Stimulated activated CD4-positive, alpha-beta T cell treated with anti-CD3 and anti-CD28 coated beads, Interleukin-15, amount 100 ng/mL, for 1 hour (primary cell): Measurements from ENCODE around the gene CMSS1.

Experiments used
- DNase-seq, 2 donors: peaks; one replicate each; pipeline ENCODE4 v3.0.0-alpha.2; 2020; ENCODE audit warnings: low read depth in 1 of 2, low spot score in 1 of 2

CMSS1 gene

GRCh38 chr3:99851955-99852354 is 34.3 kb downstream of the CMSS1 start:
- DNase-seq, result no peak

- DNase-seq, result no peak
Measured at GRCh38 chr3:99852851-99853250, 35.2 kb downstream of the CMSS1 start.

GRCh38 chr3:99854756-99855298 is 37.2 kb downstream of the CMSS1 start:
- DNase-seq, result no peak

GRCh38 chr3:99855900-99856299 is 38.2 kb downstream of the CMSS1 start:
- no peak for DNase-seq

GRCh38 chr3:99856437-99857220 is 39.0 kb downstream of the CMSS1 start:
- DNase-seq, result no peak

- no peak for DNase-seq
Measured at GRCh38 chr3:99857278-99857677, 39.6 kb downstream of the CMSS1 start.

- no peak for DNase-seq
Measured at GRCh38 chr3:99858469-99858868, 40.8 kb downstream of the CMSS1 start.

- DNase-seq, result no peak
Measured at GRCh38 chr3:99859825-99860224, 42.2 kb downstream of the CMSS1 start.

GRCh38 chr3:99861216-99861615 is 43.6 kb downstream of the CMSS1 start:
- no peak for DNase-seq

GRCh38 chr3:99862208-99862607 is 44.5 kb downstream of the CMSS1 start:
- no peak for DNase-seq

- no peak for DNase-seq
Measured at GRCh38 chr3:99863002-99863401, 45.3 kb downstream of the CMSS1 start.

GRCh38 chr3:99863588-99863987 is 45.9 kb downstream of the CMSS1 start:
- no peak for DNase-seq

GRCh38 chr3:99864289-99864688 is 46.6 kb downstream of the CMSS1 start:
- DNase-seq, result no peak

- no peak for DNase-seq
Measured at GRCh38 chr3:99865321-99865720, 47.7 kb downstream of the CMSS1 start.

GRCh38 chr3:99866261-99866761 is 48.6 kb downstream of the CMSS1 start:
- no peak for DNase-seq

GRCh38 chr3:99867594-99868310 is 50.1 kb downstream of the CMSS1 start:
- no peak for DNase-seq

GRCh38 chr3:99868311-99868646 is 50.6 kb downstream of the CMSS1 start:
- no peak for DNase-seq

- no peak for DNase-seq
Measured at GRCh38 chr3:99869621-99870020, 52.0 kb downstream of the CMSS1 start.

- no peak for DNase-seq
Measured at GRCh38 chr3:99870712-99871111, 53.0 kb downstream of the CMSS1 start.

- no peak for DNase-seq
Measured at GRCh38 chr3:99871231-99872045, 53.8 kb downstream of the CMSS1 start.

- no peak for DNase-seq
Measured at GRCh38 chr3:99872923-99873254, 55.2 kb downstream of the CMSS1 start.
